B cell (primary cell): ENCODE measurements around the gene PTPN22. TPM values are rescaled to one million over a fixed set of nuclear protein-coding genes. Genes with fewer than 3 reads are reported as not detected.

Experiments
- ATAC-seq: fragments of 200-7000 bp; cut with Tn5 transposase; one replicate; pipeline ENCODE4 v1.10.0; 2021; ENCODE audit warnings: low read depth, mild to moderate bottlenecking, moderate number of reproducible peaks, moderate library complexity
- CTCF ChIA-PET: fragments of 350-600 bp; sonication (Branson Sonifier 250); formaldehyde crosslinking; loops from one replicate; lab custom pipeline; 2021; ENCODE audit warnings: antibody characterized with exemption, inconsistent platforms; lab: Charles Lee
- POLR2A ChIA-PET: fragments of 350-600 bp; sonication (Branson Sonifier 250); formaldehyde crosslinking; loops from one replicate; lab custom pipeline; 2021; ENCODE audit warnings: antibody characterized with exemption; lab: Charles Lee
- DNase-seq: peaks from one replicate; pipeline ENCODE4 v3.0.0; 2013
- H2AFZ ChIP-seq: 2 replicates; pipeline ENCODE4 v1.6.1; 2012; ENCODE audit warnings: mild to moderate bottlenecking, low read depth, low read length; ENCODE audit not compliant: insufficient read depth, poor library complexity, severe bottlenecking
- H3K27ac ChIP-seq, 2 donors: 1 replicate in 1 of 2; 2 replicates in 1 of 2; pipeline ENCODE4 v1.5.1; 2012 to 2013; ENCODE audit warnings: low read length in 2 of 2, mild to moderate bottlenecking in 2 of 2, moderate library complexity in 1 of 2
- H3K27me3 ChIP-seq, 4 experiments: fragments of 200-600 bp in 1 of 4; sonication (generic) in 1 of 4; replicated peaks in 1 of 4; 1 replicate in 2 of 4; 2 replicates in 2 of 4; pipeline versions ENCODE4 v1.6.1 to v1.7.0; 2013 to 2016; ENCODE audit warnings: low read length in 3 of 4, mild to moderate bottlenecking in 2 of 4, mixed read lengths in 1 of 4, moderate library complexity in 1 of 4; ENCODE audit not compliant: insufficient read depth in 4 of 4, control insufficient read depth in 3 of 4; ENCODE audit errors: control extremely low read depth in 1 of 4
- H3K36me3 ChIP-seq, 2 experiments: replicated peaks in 1 of 2; 1 replicate in 1 of 2; 2 replicates in 1 of 2; pipeline versions ENCODE4 v1.6.1 to v1.7.1; 2013; ENCODE audit warnings: low read length in 1 of 2; ENCODE audit not compliant: insufficient read depth in 2 of 2, control insufficient read depth in 1 of 2; ENCODE audit errors: control extremely low read depth in 1 of 2, extremely low read depth in 1 of 2
- H3K4me1 ChIP-seq, 2 donors: fragments of 200-600 bp in 1 of 2; sonication (generic) in 1 of 2; 1 replicate in 1 of 2; 2 replicates in 1 of 2; pipeline versions ENCODE4 v1.5.1 to v1.6.1; 2013 to 2017; ENCODE audit warnings: low read length in 2 of 2; ENCODE audit not compliant: control insufficient read depth in 2 of 2, insufficient read depth in 2 of 2
- H3K4me2 ChIP-seq: replicated peaks from 2 replicates; pipeline ENCODE3; 2012; ENCODE audit warnings: mild to moderate bottlenecking, low read depth, low read length; ENCODE audit not compliant: poor library complexity, severe bottlenecking
- H3K4me3 ChIP-seq, 5 experiments: fragments of 200-600 bp in 1 of 5; sonication (generic) in 1 of 5; 1 replicate in 3 of 5; 2 replicates in 2 of 5; pipeline versions ENCODE4 v1.5.1 to v1.7.0; 2011 to 2016; ENCODE audit warnings: low read length in 4 of 5, mild to moderate bottlenecking in 4 of 5, low read depth in 2 of 5, control low read depth in 1 of 5, moderate library complexity in 1 of 5; ENCODE audit not compliant: insufficient read depth in 1 of 5; ENCODE audit errors: control extremely low read depth in 1 of 5, extremely low read depth in 1 of 5
- H3K79me2 ChIP-seq: fragments of 200-600 bp; sonication (generic); one replicate; pipeline ENCODE4 v1.6.0; 2016; ENCODE audit warnings: low read length; ENCODE audit not compliant: control insufficient read depth, insufficient read depth
- H3K9ac ChIP-seq: fragments of 200-600 bp; sonication (generic); 2 replicates; pipeline ENCODE4 v1.6.1; 2017; ENCODE audit warnings: mild to moderate bottlenecking, low read length, moderate library complexity
- H3K9me3 ChIP-seq, 3 donors: one replicate each; pipeline versions ENCODE4 v1.6.1 to v1.7.1; 2013; ENCODE audit warnings: low read length in 2 of 3; ENCODE audit not compliant: control insufficient read depth in 2 of 3, insufficient read depth in 1 of 3; ENCODE audit errors: control extremely low read depth in 1 of 3
- H4K20me1 ChIP-seq: 2 replicates; pipeline ENCODE4 v1.6.0; 2012; ENCODE audit warnings: mild to moderate bottlenecking, low read length; ENCODE audit not compliant: insufficient read depth, control insufficient read depth, poor library complexity, severe bottlenecking
- H3K27ac Mint-ChIP-seq: one replicate; pipeline ENCODE4 v1.8.0; 2021; ENCODE audit warnings: mixed read lengths
- H3K27me3 Mint-ChIP-seq: one replicate; pipeline ENCODE4 v1.8.0; 2021; ENCODE audit warnings: mixed read lengths
- H3K4me1 Mint-ChIP-seq: one replicate; pipeline ENCODE4 v1.8.0; 2021; ENCODE audit warnings: mixed read lengths
- H3K4me3 Mint-ChIP-seq: one replicate; pipeline ENCODE4 v1.8.0; 2021; ENCODE audit warnings: mixed read lengths
- H3K9me3 Mint-ChIP-seq: one replicate; pipeline ENCODE4 v1.8.0; 2022; ENCODE audit warnings: mixed read lengths; ENCODE audit not compliant: insufficient read depth
- CTCF ChIP-seq: fragments of 200-600 bp; IDR thresholded peaks from one replicate; pipeline ENCODE4 v1.8.0; 2022; ENCODE audit warnings: antibody characterized with exemption, mild to moderate bottlenecking
- EZH2 ChIP-seq: IDR thresholded peaks from 2 replicates; pipeline ENCODE4 v1.6.1; 2012; ENCODE audit warnings: borderline replicate concordance, low read depth, mild to moderate bottlenecking, moderate library complexity, low read length; ENCODE audit not compliant: insufficient read depth, poor library complexity, severe bottlenecking
- WGBS: methylation state at CpG from one replicate; pipeline ENCODE4 v1.1.5; 2013; ENCODE audit warnings: missing lambda C conversion rate; ENCODE audit not compliant: insufficient coverage; 5-methylcytosine and 5-hydroxymethylcytosine counted together
- intact Hi-C: fragments of 100-400 bp; cut with micrococcal nuclease; formaldehyde crosslinking; loops from one replicate; pipeline ENCODE4 v1.10.0; 2022
- polyA plus RNA-seq: library from polyadenylated mRNA; depleted of rRNA; stranded (reverse); fragments of >200 nt; gene quantifications from 2 replicates; pipeline ENCODE4 v1.2.3, GENCODE V29; 2012
- total RNA-seq, 2 donors: library from RNA; stranded (reverse); fragments of 120-200 nt in 1 of 2; gene quantifications; 1 replicate in 1 of 2; 2 replicates in 1 of 2; pipeline versions ENCODE4 v1.2.3 to v1.2.4, GENCODE V29; 2013 to 2022

PTPN22 gene
- total and polyA plus RNA-seq, 2 donors (not counting 1 experiment from before 2014, with no cell fraction given), result 14.3 to 37.4 TPM

- CTCF ChIA-PET, result interaction anchor here (0.6 to 3.8 kb wide), 22 partner anchors 14 to 450 kb away, joined by 3 to 80 read pairs (median 6); partner anchors contain the start of genes AP4B1, DCLRE1B, HIPK1 and RSBN1
- POLR2A ChIA-PET, result no interaction called here
- intact Hi-C loops, result loop anchor here (5.0 kb wide), 1 partner anchor 111 kb away; no protein-coding TSS in a partner anchor
Observed at GRCh38 chr1:113836534-113836933, 35.0 kb downstream of the PTPN22 start.

More at GRCh38 chr1:113836534-113836933, 35.0 kb downstream of the PTPN22 start:
- Mint-ChIP-seq H3K9me3 (no peaks in the 10 kb centered on the region), H3K4me3 (no peak overlapping the region), H3K4me1 (peaks cover 2% of the 10 kb centered on the region), H3K27ac (no peak overlapping the region), H3K27me3 (no peaks in the 10 kb centered on the region)
- Histone ChIP-seq H3K9me3 (no peaks in the 10 kb centered on the region), H3K27me3 (no peaks in the 10 kb centered on the region), H4K20me1 (no peaks in the 10 kb centered on the region), H3K27ac (no peak overlapping the region), H3K9ac (no peak overlapping the region), H3K4me3 (no peak overlapping the region), H3K4me2 (no peak overlapping the region), H3K79me2 (no peaks in the 10 kb centered on the region), H2AFZ (no peak overlapping the region), H3K4me1 (no peaks in the 10 kb centered on the region), H3K36me3 (peaks cover 10 to 14% of the 10 kb centered on the region in 2 experiments)
- no peak for DNase-seq
- no CpG with 5 or more reads among the region's 1 CpG for WGBS
- TF ChIP-seq CTCF (no peak), EZH2 (no peak)
- ATAC-seq, result no peak
